NCI-H2107 treated with DMSO at 0.1 percent for 48 hours (cell line): Measurements from ENCODE around the gene FAM151B.

Experiments used
- DNase-seq: peaks from one replicate; lab custom pipeline; 2025; ENCODE audit not compliant: unreplicated experiment; lab: John Stamatoyannopoulos, UW

FAM151B gene

DNA sequence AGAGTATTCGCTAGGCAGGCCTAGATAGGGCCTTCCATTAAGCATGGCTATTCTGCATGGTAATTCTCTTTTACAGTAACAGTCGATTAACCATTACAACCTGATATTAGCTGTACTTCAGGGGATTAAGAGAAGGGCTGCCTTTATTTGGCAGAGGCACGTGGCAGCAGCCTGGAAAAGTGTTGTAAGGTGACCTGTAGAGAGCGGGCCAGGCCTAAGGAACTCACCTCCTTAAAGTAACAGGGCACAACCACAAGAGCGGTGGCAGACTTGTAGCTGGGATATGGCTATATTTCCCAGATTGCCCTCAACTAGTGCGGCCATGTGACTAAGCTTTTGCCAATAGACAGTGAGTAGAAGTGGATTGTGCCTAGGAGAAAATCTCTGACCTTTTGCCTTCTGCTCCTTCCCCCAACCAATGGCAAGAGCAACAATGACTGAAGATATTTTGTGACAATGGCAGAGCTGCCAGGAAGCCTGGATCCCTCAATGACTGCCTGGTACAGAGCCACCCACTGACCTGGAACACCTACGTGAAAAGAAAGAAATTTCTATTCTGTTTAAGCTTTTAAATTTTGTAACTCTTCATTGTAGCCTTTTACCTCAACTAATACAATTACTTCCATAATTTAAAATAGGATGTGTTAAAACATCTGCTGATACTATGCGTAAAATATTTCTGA is 101.1 kb downstream of the FAM151B start:
- no peak for DNase-seq

DNA sequence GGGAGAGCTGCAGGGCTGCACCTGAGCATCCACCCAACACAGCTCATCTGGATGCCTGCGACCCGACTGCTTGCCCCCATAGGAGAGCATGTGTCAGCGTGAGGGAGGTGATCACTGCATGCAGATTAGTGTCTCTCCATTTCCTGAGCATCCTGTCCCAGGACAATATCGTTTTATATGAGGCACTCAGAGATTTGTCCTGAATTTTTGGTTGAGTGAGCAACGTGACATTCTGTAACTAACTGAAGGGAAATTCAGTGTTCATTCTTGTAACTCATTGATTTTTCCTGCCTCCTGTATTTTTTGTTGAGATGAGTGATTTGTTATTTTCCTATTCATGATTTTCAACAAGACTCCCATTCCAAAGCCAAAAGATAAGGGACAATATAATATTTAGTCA is 102.9 kb downstream of the FAM151B start:
- no peak for DNase-seq

DNA sequence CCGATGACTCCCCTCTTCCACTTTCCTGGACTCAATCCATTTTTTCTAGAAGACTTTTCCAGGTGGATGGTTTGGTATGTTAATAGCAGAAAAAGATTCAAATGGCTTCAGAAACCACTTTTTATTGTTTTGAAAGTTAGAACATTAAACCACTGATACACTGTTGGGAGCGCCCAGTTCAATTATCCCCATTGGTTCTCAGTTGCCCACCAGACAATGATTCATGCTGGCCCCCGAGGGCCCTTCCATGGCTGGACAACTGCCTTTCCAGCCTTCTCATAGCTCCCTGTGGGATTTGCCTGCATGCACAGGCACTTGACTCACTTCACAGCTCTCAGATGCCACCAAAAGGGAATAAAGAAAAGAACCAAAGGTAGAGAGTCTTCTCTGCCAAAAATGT is 103.5 kb downstream of the FAM151B start:
- DNase-seq, result no peak

DNA sequence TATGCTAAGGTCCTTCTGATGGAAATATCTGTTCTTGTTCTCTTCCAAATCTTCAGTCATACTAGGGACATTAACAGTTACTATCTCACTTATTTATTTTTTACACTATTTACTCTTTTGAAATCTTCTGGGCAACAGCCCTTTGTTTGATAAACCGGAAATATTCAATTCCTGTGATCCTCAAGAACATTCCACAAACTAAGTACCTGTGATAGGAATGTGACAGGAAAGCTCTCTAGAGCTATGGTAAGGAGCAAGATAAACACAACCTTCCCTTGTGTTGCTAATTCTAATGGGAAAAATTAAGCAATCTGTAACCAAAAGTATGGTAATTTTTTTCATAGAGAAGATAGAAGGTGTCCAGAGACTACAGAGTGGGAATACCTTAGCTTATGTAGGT is 104.2 kb downstream of the FAM151B start:
- DNase-seq, result no peak
